Measurements from ENCODE around the gene ACTL10. TPM values are rescaled to one million over a fixed set of nuclear protein-coding genes. Genes with fewer than 3 reads are reported as not detected.

Gene ACTL10
- total RNA-seq, 1 donor, result 1.7 TPM

- H3K4me3 ChIP-seq (ENCODE audit: low read depth, low read length), result no peak overlapping the region
- TF ChIP-seq, protein P1, sequence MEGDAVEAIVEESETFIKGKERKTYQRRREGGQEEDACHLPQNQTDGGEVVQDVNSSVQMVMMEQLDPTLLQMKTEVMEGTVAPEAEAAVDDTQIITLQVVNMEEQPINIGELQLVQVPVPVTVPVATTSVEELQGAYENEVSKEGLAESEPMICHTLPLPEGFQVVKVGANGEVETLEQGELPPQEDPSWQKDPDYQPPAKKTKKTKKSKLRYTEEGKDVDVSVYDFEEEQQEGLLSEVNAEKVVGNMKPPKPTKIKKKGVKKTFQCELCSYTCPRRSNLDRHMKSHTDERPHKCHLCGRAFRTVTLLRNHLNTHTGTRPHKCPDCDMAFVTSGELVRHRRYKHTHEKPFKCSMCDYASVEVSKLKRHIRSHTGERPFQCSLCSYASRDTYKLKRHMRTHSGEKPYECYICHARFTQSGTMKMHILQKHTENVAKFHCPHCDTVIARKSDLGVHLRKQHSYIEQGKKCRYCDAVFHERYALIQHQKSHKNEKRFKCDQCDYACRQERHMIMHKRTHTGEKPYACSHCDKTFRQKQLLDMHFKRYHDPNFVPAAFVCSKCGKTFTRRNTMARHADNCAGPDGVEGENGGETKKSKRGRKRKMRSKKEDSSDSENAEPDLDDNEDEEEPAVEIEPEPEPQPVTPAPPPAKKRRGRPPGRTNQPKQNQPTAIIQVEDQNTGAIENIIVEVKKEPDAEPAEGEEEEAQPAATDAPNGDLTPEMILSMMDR (IDR thresholded peaks at IDR 0.05; ENCODE audit: insufficient read depth, low read depth, low read length), result no peak
- DNase-seq (ENCODE audit: low read depth), result no peak
Observed at GRCh38 chr20:33713865-33714367, 47.2 kb downstream of the ACTL10 start.

- TF ChIP-seq, protein P1 (IDR thresholded peaks at IDR 0.05; ENCODE audit: insufficient read depth, low read depth, low read length), result no peak
- no peak overlapping the region for H3K4me3 ChIP-seq (ENCODE audit: low read depth, low read length)
- DNase-seq (ENCODE audit: low read depth), result no peak
Observed at GRCh38 chr20:33716498-33716897, 49.8 kb downstream of the ACTL10 start.

Other genes starting within 250 kb of the ACTL10 start
- gene SNTA1, start 223.2 kb upstream of the ACTL10 start, total RNA-seq, result 6.0 and 20.3 TPM in 2 replicates
- 4.8 and 5.6 TPM in 2 replicates for gene CBFA2T2, start 176.8 kb upstream of the ACTL10 start, total RNA-seq
- under 0.01 and 0.32 TPM in 2 replicates for gene C20orf144, start 4.6 kb upstream of the ACTL10 start, total RNA-seq
- gene NECAB3, start 7.5 kb downstream of the ACTL10 start, total RNA-seq, result 22.0 and 23.8 TPM in 2 replicates
- gene E2F1, start 19.4 kb downstream of the ACTL10 start, total RNA-seq, result 7.1 and 7.3 TPM in 2 replicates
- 3.9 and 5.2 TPM in 2 replicates for gene PXMP4, start 53.4 kb downstream of the ACTL10 start, total RNA-seq
- gene ZNF341, start 65.1 kb downstream of the ACTL10 start, total RNA-seq, result 0.64 and 1.3 TPM in 2 replicates
- 28.3 and 32.0 TPM in 2 replicates for gene CHMP4B, start 144.4 kb downstream of the ACTL10 start, total RNA-seq